ENCODE data around the gene RPL13A. TPM values are rescaled to one million over a fixed set of nuclear protein-coding genes. Genes with fewer than 3 reads are reported as not detected.
"Not testable (repeated sequence)": the region's sequence is repeated elsewhere in the genome, so short reads cannot be mapped to it uniquely, and the experiment has no call there.

Gene RPL13A
- 2,724 and 3,070 TPM in 2 replicates for total RNA-seq (2014; rRNA removed; shearing (Covaris generic); ENCODE audit: low replicate concordance)

- DNase-seq (ENCODE audit: low read depth), result peak; percentile 100
- in situ Hi-C loops (cut with HindIII; ENCODE audit: low pct_unique_long_range_greater_than_20kb, low sequenced_read_pairs), result no loop called here
Observed at GRCh38 chr19:49487277-49488045, at the start of gene RPL13A. TSS of gene RPL13A (plus strand) at chr19:49487608. CDS start at chr19:49487630, 22 bp downstream.

GRCh38 chr19:49438261-49438660 is 49.1 kb upstream of the RPL13A start:
- no peak for DNase-seq (ENCODE audit: low read depth)
- in situ Hi-C loops (cut with HindIII; ENCODE audit: low pct_unique_long_range_greater_than_20kb, low sequenced_read_pairs), result no loop called here

- DNase-seq (ENCODE audit: low read depth), result no peak
- in situ Hi-C loops (cut with HindIII; ENCODE audit: low pct_unique_long_range_greater_than_20kb, low sequenced_read_pairs), result no loop called here
Observed at GRCh38 chr19:49439836-49440235, 47.6 kb upstream of the RPL13A start.

- in situ Hi-C loops (cut with HindIII; ENCODE audit: low pct_unique_long_range_greater_than_20kb, low sequenced_read_pairs), result no loop called here
- DNase-seq (ENCODE audit: low read depth), result no peak
Observed at GRCh38 chr19:49440439-49441209, 46.8 kb upstream of the RPL13A start.

GRCh38 chr19:49441210-49441959 is 46.0 kb upstream of the RPL13A start, which contains the start of gene SLC17A7:
TSS of gene SLC17A7 (minus strand) at chr19:49441527. CDS start at chr19:49441379, 148 bp downstream.
- in situ Hi-C loops (cut with HindIII; ENCODE audit: low pct_unique_long_range_greater_than_20kb, low sequenced_read_pairs), result no loop called here
- no peak for DNase-seq (ENCODE audit: low read depth)

- in situ Hi-C loops (cut with HindIII; ENCODE audit: low pct_unique_long_range_greater_than_20kb, low sequenced_read_pairs), result no loop called here
Observed at GRCh38 chr19:49441960-49442350, 45.5 kb upstream of the RPL13A start.

GRCh38 chr19:49442354-49442753 is 45.1 kb upstream of the RPL13A start:
- in situ Hi-C loops (cut with HindIII; ENCODE audit: low pct_unique_long_range_greater_than_20kb, low sequenced_read_pairs), result no loop called here
- no peak for DNase-seq (ENCODE audit: low read depth)

More at GRCh38 chr19:49441960-49442350, 45.5 kb upstream of the RPL13A start:
- no peak for DNase-seq (ENCODE audit: low read depth)

GRCh38 chr19:49442771-49443365 is 44.5 kb upstream of the RPL13A start:
- peak; percentile 89 for DNase-seq (ENCODE audit: low read depth)
- in situ Hi-C loops (cut with HindIII; ENCODE audit: low pct_unique_long_range_greater_than_20kb, low sequenced_read_pairs), result no loop called here

GRCh38 chr19:49443366-49444099 is 43.9 kb upstream of the RPL13A start:
- in situ Hi-C loops (cut with HindIII; ENCODE audit: low pct_unique_long_range_greater_than_20kb, low sequenced_read_pairs), result no loop called here
- peak; percentile 97 for DNase-seq (ENCODE audit: low read depth)

GRCh38 chr19:49444100-49444700 is 43.2 kb upstream of the RPL13A start:
- in situ Hi-C loops (cut with HindIII; ENCODE audit: low pct_unique_long_range_greater_than_20kb, low sequenced_read_pairs); DNase-seq (ENCODE audit: low read depth): not testable (repeated sequence)

GRCh38 chr19:49445997-49446396 is 41.4 kb upstream of the RPL13A start:
- DNase-seq (ENCODE audit: low read depth), result no peak
- in situ Hi-C loops (cut with HindIII; ENCODE audit: low pct_unique_long_range_greater_than_20kb, low sequenced_read_pairs), result no loop called here

- no peak for DNase-seq (ENCODE audit: low read depth)
- in situ Hi-C loops (cut with HindIII; ENCODE audit: low pct_unique_long_range_greater_than_20kb, low sequenced_read_pairs), result no loop called here
Observed at GRCh38 chr19:49447485-49448431, 39.6 kb upstream of the RPL13A start.

- in situ Hi-C loops (cut with HindIII; ENCODE audit: low pct_unique_long_range_greater_than_20kb, low sequenced_read_pairs), result no loop called here
- DNase-seq (ENCODE audit: low read depth), result no peak
Observed at GRCh38 chr19:49448432-49448786, 39.0 kb upstream of the RPL13A start.

GRCh38 chr19:49450405-49450804 is 37.0 kb upstream of the RPL13A start:
- DNase-seq (ENCODE audit: low read depth), result no peak
- in situ Hi-C loops (cut with HindIII; ENCODE audit: low pct_unique_long_range_greater_than_20kb, low sequenced_read_pairs), result no loop called here

GRCh38 chr19:49451430-49452181 is 35.8 kb upstream of the RPL13A start, which contains the start of gene PIH1D1:
TSS of gene PIH1D1 (minus strand) at chr19:49451814. CDS start at chr19:49451574, 240 bp downstream.
- DNase-seq (ENCODE audit: low read depth), result peak; percentile 98
- in situ Hi-C loops (cut with HindIII; ENCODE audit: low pct_unique_long_range_greater_than_20kb, low sequenced_read_pairs), result no loop called here
